CD4-positive, alpha-beta T cell treated with Interleukin-10 for 1 hour (primary cell): ENCODE results near the gene RSPH9.

Experiments used
- DNase-seq: peaks from one replicate; pipeline ENCODE4 v3.0.0-alpha.2; 2020

The RSPH9 gene

DNA sequence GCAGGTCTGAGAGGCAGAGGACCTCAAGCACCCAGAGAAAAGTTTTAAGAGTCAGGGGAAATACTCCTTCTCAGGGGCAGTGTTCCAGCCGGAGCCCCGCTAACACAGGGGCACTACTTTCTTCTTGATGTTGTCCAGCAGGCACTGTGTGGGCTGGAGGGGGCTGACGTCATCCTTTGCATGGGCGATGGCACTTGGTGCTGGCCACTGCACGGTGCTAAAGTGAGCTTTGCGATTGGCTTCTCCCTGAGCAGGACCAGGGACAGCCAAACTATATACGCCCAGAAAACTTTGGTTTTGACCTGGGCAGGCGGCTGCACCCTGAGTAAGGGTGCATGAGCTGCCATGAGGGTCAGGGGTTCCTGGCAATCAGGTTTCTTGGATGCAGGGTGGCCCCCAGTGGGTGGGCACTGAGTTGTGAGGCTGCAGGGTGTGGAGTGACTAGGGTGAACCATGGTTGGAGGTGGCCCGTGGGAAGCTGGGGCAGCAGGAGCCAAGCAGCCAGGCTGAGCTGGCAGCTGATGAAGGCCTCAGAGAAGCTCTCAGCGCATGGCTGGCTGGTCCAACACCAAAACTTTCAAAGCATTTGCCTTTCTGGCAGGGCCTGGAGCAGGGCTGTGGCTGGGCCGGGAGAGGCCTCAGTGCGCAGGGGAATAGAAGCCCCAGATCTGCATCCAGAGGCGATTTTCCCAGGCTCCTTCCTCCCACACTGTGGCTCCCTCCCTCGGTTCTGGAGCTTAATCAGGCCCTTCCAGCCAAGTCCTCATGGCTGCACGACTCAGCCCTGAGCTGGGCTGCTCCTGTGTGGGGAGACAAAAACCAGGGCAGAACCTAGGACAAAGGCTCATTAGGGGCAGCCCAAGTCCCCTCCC lies 24.4 kb downstream of the RSPH9 start:
- DNase-seq, result no peak

GRCh38 chr6:43669922-43670622 lies 25.2 kb downstream of the RSPH9 start:
- no peak for DNase-seq

- DNase-seq, result no peak
Measured at GRCh38 chr6:43670623-43670986, 25.8 kb downstream of the RSPH9 start.

- no peak for DNase-seq
Measured at GRCh38 chr6:43671011-43671800, 26.4 kb downstream of the RSPH9 start.

- DNase-seq, result no peak
Measured at GRCh38 chr6:43671801-43672690, 27.2 kb downstream of the RSPH9 start.

DNA sequence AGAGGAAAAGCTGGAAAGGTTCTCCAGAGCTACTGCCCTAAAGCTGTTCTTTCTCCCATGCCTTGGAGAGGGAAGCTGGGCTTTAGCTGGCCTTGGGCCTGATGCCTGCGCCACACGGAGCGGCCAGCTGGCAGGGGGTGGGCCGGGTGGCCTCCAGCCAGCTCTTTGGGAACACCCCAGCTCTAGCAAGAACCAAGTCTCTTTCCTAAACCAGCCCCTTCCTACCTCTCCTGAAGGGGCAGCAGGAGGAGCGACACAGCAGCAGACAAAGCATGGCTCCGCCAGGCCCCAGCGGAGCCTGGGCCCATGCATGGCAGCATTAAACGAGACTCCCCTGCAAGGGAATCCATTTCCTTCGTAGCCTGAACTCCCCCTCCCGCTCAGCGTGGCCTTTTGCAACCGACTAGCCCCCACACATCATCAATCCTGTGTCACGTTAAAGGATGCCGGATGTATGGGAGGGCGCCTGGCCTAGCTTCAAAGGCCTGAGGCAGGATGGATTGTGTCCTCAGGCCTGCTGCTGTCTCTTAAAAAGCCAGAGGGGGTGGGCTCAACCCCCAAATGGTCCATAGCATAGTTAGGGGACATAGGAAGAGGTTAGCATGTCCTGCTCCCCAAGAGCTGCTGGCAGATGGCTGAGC lies 28.7 kb downstream of the RSPH9 start:
- DNase-seq, result no peak

- DNase-seq, result no peak
Measured at GRCh38 chr6:43674291-43674690, 29.5 kb downstream of the RSPH9 start.

GRCh38 chr6:43674921-43675320 lies 30.1 kb downstream of the RSPH9 start:
- DNase-seq, result no peak

GRCh38 chr6:43676962-43677606 lies 32.2 kb downstream of the RSPH9 start:
- no peak for DNase-seq

- no peak for DNase-seq
Measured at GRCh38 chr6:43677759-43678158, 32.9 kb downstream of the RSPH9 start.

DNA sequence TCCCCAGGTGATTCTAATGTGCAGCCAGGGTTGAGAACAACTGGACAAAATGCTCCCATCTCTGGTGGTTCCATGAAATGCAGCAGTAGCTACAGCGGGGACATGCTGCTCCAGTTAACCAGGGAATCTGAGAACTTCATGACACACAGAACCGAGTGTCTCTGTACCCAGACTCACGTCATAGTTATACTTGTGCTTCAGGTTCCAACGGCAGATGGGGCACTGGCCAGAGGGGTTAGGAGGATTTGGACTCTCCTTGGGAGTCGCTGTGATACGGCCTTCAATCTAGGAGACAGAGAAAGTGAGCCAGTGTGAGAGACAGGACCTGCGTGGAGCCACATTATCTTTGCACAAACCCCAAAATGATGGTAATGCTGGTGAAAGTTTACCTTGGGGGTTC lies 33.5 kb downstream of the RSPH9 start:
- no peak for DNase-seq

DNA sequence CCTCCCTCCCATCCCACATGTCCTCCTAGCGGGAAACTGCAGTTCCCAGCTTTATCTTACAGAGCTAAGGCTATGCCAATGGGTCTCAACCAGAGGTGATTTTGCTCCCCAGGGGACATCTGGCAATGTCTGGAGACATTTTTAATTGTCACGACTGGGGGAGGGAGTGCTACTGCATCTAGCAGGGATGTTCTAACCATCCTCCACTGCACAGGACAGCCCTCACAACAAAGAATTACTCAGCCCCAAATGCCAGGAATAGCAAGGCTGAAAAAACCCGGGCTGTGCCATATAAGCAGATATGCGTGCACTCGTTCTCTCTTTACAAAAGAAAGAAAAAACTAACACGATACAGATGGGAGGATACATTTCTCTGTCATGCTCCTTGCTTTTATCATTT lies 34.2 kb downstream of the RSPH9 start:
- DNase-seq, result no peak

DNA sequence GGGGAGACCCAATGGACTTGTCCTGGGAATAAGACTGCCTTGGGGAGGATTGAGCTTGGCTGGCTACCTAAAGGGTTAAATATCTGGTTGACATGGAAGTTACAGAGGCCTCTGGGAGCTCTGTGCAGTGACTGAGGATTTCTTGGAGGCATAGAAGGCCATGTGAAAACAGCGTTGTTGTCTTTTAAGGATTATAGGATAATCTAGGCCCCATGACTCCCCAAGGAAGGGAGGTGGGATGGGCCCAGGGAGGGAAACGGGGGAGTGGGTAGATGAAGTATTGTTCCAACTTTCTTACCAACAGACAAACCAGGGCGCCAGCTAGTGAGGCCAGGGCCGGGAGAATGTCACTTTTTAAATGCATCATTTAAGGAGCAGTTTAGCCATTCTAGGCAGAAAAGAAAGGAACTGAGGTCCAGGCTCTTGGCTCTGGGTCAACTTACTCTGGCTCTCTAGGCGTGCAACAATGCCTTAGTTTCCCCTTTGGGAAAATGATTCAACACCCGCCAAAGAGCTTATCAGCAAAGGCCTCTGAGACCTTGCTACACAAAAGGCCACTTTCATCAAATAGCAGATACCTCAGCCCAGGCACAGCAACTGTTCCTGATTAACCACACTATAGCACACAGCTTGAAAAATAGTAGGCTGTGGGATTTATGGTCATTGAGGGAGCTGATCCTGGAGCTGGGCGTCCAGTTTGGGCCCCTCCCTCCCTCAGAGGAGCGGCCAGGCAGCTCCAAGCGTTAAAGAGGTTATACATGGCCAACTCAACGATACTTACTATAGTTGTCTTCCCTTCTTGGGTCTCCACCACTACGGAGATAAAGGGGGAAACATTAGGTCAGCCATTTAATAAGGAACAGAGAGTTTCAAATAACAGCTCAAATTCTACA lies 35.7 kb downstream of the RSPH9 start:
- no peak for DNase-seq

DNA sequence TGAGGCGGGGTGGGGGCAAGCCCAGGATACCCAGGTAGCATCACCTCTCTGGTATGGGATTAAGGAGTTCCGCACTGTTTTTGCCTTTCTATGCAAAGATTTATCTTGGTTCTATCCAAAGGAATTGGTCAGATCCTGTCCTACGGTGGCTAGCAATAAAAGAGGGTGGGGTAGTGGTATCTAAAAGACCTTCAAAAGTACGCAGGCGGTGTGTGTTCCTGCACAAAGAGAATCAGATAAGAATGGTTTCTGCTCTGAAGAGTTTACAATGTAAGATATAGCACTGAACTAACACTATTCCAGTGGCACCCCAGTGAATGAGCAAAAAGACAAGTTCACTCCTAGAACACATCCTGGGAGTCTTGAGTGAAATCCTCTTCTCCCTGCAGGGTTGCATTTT lies 36.5 kb downstream of the RSPH9 start:
- no peak for DNase-seq

- DNase-seq, result no peak
Measured at GRCh38 chr6:43682724-43683429, 38.0 kb downstream of the RSPH9 start.

DNA sequence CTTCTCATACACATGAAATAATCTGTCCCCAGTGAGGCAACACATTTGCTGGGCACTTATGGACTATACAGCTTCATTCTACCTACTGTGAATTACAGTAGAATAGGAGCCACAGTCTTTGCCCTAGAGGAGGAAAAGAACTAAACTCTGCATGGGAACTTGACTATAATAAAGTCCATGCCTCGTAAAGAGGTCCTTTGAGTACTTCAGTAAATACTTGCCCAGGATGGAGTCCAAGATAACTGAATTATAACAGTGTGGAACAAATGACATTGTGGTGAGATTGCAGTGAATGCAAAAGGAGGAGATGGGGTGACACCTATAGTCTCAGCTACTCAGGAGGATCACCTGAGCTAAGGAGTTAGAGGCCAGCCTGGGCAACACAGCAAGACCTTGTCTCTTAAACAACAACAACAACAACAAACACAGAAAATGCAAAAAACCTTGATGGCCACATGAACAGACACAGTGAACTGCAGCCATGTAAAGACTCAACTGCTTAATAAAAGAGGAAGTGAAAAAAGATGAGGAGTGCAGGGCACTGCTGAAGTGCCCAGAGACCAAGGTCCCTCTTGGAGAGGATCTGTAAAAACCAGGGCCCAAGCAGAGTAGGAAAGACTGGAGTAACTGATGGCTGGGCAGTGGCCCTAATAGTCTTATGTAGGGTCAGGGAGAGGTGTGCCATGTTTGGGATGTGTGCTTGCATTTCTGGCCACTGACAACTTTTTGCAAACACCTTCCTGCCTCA lies 39.0 kb downstream of the RSPH9 start:
- no peak for DNase-seq

DNA sequence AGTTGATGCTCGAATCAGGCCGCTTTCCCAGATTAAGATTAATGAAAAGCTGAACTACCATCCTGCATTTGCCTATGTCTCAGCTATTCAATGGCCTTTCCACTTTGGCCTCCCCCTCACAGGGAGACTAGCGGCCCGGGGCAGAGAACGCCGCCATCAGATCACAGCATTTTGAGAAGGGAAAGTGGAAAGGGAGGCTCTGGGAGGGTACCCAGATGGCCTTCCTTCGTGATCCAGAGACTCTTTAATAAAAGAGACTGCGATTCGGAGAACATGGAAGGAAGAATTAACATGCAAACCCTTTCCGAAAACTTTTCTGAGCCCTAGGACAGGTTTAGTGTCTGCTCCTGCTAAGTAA lies 42.2 kb downstream of the RSPH9 start:
- DNase-seq, result no peak

DNA sequence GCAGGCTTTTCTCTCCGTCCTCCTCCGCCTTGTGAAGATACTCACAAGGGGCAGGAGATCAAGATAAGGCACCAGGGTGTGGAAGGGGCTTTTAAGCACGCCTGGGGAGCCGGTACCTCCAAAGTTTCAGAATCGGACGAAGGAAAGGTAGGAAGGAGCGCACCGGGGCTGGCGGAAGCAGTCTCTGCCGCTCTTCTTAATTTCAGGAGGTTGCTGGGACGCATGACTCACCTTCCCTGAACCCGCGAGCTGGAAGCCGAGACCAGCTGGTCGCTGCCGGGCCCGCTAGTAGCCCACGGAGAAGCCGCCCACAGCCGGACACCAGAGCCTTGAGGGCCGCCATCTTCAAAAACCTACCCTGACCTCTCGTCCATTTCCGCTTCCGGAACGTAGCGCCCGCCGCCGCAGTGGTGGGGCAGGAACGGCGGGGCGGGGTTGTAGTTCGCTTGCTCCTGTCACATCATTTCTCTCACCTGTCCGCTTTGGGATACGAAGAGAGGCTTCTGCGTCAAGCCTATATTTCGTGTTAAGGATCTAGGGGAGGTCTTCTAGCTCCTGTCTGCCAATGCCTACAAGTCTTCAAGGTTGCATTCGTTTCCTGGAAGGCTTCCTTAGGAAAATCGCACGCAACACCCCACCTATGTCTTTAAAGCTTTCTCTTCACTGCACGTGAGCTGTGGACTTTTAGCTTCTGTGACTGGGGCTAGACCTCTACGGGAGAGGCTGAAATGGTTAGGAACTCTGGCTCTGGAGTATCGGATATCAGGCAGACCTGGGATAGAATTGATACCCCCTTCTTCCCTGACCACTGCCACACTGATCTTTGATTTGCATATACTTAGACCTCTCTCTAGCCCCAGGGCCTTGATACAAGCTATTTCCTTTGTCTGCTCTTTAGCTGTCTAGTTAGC lies 42.9 kb downstream of the RSPH9 start, which contains the start of gene MRPS18A:
MRPS18A (minus strand) TSS at position 355 of the 911 bp plus-strand sequence; CDS start at position 343, 12 bp downstream.
- peak; percentile 79 for DNase-seq
